T-helper 9 cell (primary cell): ENCODE results near the gene BRD2.

ENCODE experiments used
- DNase-seq: peaks from one replicate; pipeline ENCODE4 v3.0.0-alpha.2; 2020

Gene BRD2

GRCh38 chr6:33001685-33002084, 33.3 kb downstream of the BRD2 start:
- no peak for DNase-seq

GRCh38 chr6:33004940-33005339, 36.5 kb downstream of the BRD2 start:
- no peak for DNase-seq

GRCh38 chr6:33007831-33008400, 39.5 kb downstream of the BRD2 start:
- no peak for DNase-seq

GRCh38 chr6:33008944-33009861, 40.8 kb downstream of the BRD2 start, which contains the start of gene HLA-DOA:
TSS of gene HLA-DOA (minus strand) at chr6:33009591.
- no peak for DNase-seq

- DNase-seq, result no peak
These were observed 42.0 kb downstream of the BRD2 start for GRCh38 chr6:33010356-33010755.

- DNase-seq, result no peak
These were observed 45.2 kb downstream of the BRD2 start for GRCh38 chr6:33013608-33014007.

GRCh38 chr6:33014841-33015634, 46.6 kb downstream of the BRD2 start:
- no peak for DNase-seq

GRCh38 chr6:33015798-33016197, 47.4 kb downstream of the BRD2 start:
- no peak for DNase-seq

- no peak for DNase-seq
These were observed 48.6 kb downstream of the BRD2 start for GRCh38 chr6:33017018-33017417.

- no peak for DNase-seq
These were observed 49.4 kb downstream of the BRD2 start for GRCh38 chr6:33017694-33018353.

GRCh38 chr6:33018418-33018817, 50.0 kb downstream of the BRD2 start:
- no peak for DNase-seq

- no peak for DNase-seq
These were observed 50.5 kb downstream of the BRD2 start for GRCh38 chr6:33018904-33019303.

GRCh38 chr6:33019372-33019771, 51.0 kb downstream of the BRD2 start:
- DNase-seq, result no peak

- DNase-seq, result no peak
These were observed 53.5 kb downstream of the BRD2 start for GRCh38 chr6:33021917-33022316.

- no peak for DNase-seq
These were observed 55.1 kb downstream of the BRD2 start for GRCh38 chr6:33023536-33023935.

GRCh38 chr6:33024521-33024920, 56.1 kb downstream of the BRD2 start:
- DNase-seq, result no peak

GRCh38 chr6:33028220-33028849, 59.9 kb downstream of the BRD2 start:
- DNase-seq, result no peak

GRCh38 chr6:33029328-33030184, 61.2 kb downstream of the BRD2 start:
- DNase-seq, result no peak

GRCh38 chr6:33030245-33030644, 61.9 kb downstream of the BRD2 start:
- no peak for DNase-seq
